Naive thymus-derived CD8-positive, alpha-beta T cell (primary cell): ENCODE results near the gene PDZRN3. TPM values are rescaled to one million over a fixed set of nuclear protein-coding genes. Genes with fewer than 3 reads are reported as not detected.
"Not testable (repeated sequence)": the region's sequence is repeated elsewhere in the genome, so short reads cannot be mapped to it uniquely, and the experiment has no call there.

ENCODE experiments used
- ATAC-seq, 2 donors: fragments of 150-1000 bp; cut with Tn5 transposase in 1 of 2; sonication (Bioruptor Pico), chemical (Tn5 transposase) in 1 of 2; 1 replicate in 1 of 2; 2 replicates in 1 of 2; pipeline ENCODE4 v1.10.0; 2021; ENCODE audit warnings: mild to moderate bottlenecking in 2 of 2, moderate library complexity in 2 of 2
- POLR2A ChIA-PET: fragments of 350-600 bp; sonication (Branson Sonifier 250); formaldehyde crosslinking; loops from one replicate; lab custom pipeline; 2021; ENCODE audit warnings: antibody characterized with exemption; lab: Charles Lee
- DNase-seq, 10 donors: peaks; one replicate each; pipeline versions ENCODE4 v3.0.0 to v3.0.0-alpha.2; 2020 to 2022
- H3K27ac Mint-ChIP-seq, 10 donors: one replicate each; pipeline ENCODE4 v1.8.0; 2020 to 2022; ENCODE audit warnings: mild to moderate bottlenecking in 10 of 10, mixed read lengths in 10 of 10, moderate library complexity in 4 of 10, inconsistent platforms in 1 of 10
- H3K27me3 Mint-ChIP-seq, 5 donors: one replicate each; pipeline ENCODE4 v1.8.0; 2021 to 2022; ENCODE audit warnings: mixed read lengths in 5 of 5
- H3K36me3 Mint-ChIP-seq, 3 donors: one replicate each; pipeline ENCODE4 v1.8.0; 2020 to 2022; ENCODE audit warnings: mixed read lengths in 3 of 3, mild to moderate bottlenecking in 2 of 3, inconsistent platforms in 1 of 3
- H3K4me1 Mint-ChIP-seq, 4 donors: one replicate each; pipeline ENCODE4 v1.8.0; 2021 to 2022; ENCODE audit warnings: mixed read lengths in 4 of 4
- H3K4me3 Mint-ChIP-seq, 10 donors: one replicate each; pipeline ENCODE4 v1.8.0; 2020 to 2022; ENCODE audit warnings: mild to moderate bottlenecking in 10 of 10, mixed read lengths in 10 of 10, moderate library complexity in 6 of 10, inconsistent platforms in 1 of 10
- H3K9me3 Mint-ChIP-seq, 9 donors: one replicate each; pipeline ENCODE4 v1.8.0; 2020 to 2022; ENCODE audit warnings: mixed read lengths in 9 of 9, mild to moderate bottlenecking in 3 of 9, inconsistent platforms in 1 of 9, moderate library complexity in 1 of 9
- polyA plus RNA-seq, 3 donors: library from polyadenylated mRNA; unstranded; fragments of 300-500 nt; fragmentation: Illumina TruSeq; gene quantifications; one replicate each; pipeline ENCODE4 v1.2.3, GENCODE V29; 2021
- total RNA-seq, 8 experiments: library from RNA in 2 of 8; stranded (reverse) in 2 of 8; gene quantifications; one replicate each; pipeline ENCODE4 v1.2.3 and lab custom pipeline; 2021 to 2026

The PDZRN3 gene
- total and polyA plus RNA-seq, 5 experiments from 2014 or later: not detected

DNA sequence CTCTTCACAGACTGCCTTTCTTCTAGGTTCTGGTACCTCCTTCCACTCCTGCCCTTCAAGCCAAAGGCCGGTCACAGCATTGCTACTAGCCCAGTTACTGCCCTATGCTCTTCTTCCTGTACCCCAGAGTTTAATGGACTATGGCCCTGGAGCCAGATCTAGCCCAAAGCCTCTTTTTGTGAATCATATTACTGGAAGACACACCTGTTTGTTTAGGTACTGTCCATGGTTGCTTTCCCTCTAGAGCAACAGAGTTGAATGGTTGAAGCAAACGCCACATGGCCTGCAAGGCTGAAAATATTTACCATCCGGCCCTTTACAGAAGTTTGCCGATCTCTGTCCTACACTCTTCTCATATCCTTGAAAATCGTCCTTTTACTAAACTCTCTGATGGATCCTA lies 47.0 kb downstream of the PDZRN3 start:
- Mint-ChIP-seq H3K36me3 (no peaks in the 10 kb centered on the region), H3K27ac (no peak overlapping the region), H3K4me1 (no peaks in the 10 kb centered on the region), H3K4me3 (no peak overlapping the region), H3K27me3 (peaks cover 0 to 25% (median 4%) of the 10 kb centered on the region in 5 donors), H3K9me3 (peaks cover 0 to 2% (median 0%) of the 10 kb centered on the region in 9 donors)
- no peak for ATAC-seq
- no peak for DNase-seq
- POLR2A ChIA-PET: no interaction called here

DNA sequence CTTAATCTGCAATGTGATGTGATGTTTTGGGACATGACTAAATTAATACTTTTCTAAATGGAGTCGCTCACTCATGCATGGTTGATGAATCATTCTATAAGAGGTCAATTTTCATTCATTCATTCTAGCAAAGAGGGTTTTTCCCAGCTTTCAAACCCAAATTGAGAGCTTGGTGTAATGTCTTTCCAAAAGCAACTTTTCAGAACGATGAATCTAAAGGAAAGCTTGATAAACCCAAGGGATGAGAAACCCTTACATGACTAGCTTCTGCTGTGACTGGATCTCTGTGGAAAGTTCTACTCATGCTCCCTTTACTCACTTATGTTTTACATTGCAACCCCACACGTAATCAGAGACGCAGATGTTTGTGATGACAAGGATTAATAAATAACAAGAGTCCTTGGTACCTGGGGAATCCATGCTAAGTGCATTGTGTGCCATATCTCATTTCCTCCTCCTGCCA lies 47.7 kb downstream of the PDZRN3 start:
- H3K4me3 Mint-ChIP-seq: no peak overlapping the region
- ATAC-seq: no peak
- peaks cover 1 to 31% (median 8%) of the 10 kb centered on the region in 5 donors for H3K27me3 Mint-ChIP-seq
- DNase-seq: no peak
- POLR2A ChIA-PET: no interaction called here
- no peaks in the 10 kb centered on the region for H3K36me3 Mint-ChIP-seq
- no peaks in the 10 kb centered on the region for H3K4me1 Mint-ChIP-seq
- H3K9me3 Mint-ChIP-seq: peaks cover 0 to 3% (median 0%) of the 10 kb centered on the region in 9 donors
- H3K27ac Mint-ChIP-seq: no peak overlapping the region

DNA sequence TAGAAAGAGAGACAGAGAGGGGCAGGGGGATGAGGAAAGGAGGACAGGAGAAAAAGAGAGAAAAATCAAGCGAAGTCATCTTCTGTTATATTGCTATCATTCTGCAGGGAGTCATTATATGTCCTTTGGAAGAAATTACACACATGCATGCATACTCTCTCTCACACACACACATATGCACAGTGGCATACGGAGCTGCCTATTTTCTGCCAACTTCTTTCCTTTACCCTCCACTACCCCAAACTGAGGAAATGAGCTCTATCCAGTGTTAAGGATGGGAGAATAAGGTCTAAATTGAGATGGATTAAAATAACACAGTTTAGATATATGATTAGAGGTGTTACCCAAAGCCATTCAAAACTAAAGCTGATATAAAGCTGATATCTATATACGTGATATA lies 48.8 kb downstream of the PDZRN3 start:
- H3K4me1 Mint-ChIP-seq: no peaks in the 10 kb centered on the region
- H3K9me3 Mint-ChIP-seq: peaks cover 0 to 3% (median 0%) of the 10 kb centered on the region in 9 donors
- ATAC-seq (no peak), DNase-seq (no peak)
- POLR2A ChIA-PET: no interaction called here
- H3K27me3 Mint-ChIP-seq: peaks cover 0 to 42% (median 16%) of the 10 kb centered on the region in 5 donors
- H3K4me3 Mint-ChIP-seq: no peak overlapping the region
- no peak overlapping the region for H3K27ac Mint-ChIP-seq
- H3K36me3 Mint-ChIP-seq: no peaks in the 10 kb centered on the region

DNA sequence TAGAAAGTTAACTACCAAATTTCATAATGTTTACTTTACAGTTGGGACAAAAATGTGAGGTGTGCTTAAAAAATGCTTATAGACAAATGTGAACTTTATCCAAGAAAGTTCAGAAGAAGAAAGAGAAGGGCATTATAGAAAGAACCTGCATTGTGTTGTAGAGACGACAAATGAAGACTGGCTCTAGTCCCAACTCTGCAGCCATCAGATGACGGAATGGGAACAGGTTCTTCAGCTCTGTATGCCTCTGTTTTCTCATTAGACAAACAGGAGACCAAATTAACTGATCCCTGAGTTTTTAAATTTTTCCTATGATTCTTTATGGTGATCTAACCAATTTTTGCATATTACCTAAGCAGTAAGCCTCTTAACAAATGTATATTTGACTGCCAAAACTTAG lies 49.2 kb downstream of the PDZRN3 start:
- ATAC-seq: no peak

DNA sequence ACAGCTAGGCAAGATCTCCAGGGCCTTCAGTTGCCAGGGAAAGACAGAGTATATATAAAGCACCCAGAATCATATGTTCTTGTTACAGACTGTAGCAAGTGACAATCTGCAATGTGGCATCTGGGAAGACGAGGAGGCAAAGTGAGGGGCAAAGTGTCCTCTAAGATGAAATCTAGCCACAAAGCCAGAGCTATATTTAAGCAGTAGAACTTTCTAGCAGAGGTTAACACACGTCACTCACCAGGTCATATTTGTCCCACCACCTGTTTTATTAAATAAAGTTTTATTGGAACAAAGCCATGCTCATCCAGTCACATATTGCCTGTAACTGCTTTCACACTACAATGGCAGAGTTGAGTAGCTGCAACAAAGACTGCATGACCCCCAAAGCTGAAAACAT lies 51.5 kb downstream of the PDZRN3 start:
- ATAC-seq: no peak
- DNase-seq: no peak
- POLR2A ChIA-PET: no interaction called here
- H3K4me1 Mint-ChIP-seq: no peaks in the 10 kb centered on the region
- H3K4me3 Mint-ChIP-seq: no peak overlapping the region
- H3K27ac Mint-ChIP-seq: no peak overlapping the region
- H3K36me3 Mint-ChIP-seq: no peaks in the 10 kb centered on the region
- H3K9me3 Mint-ChIP-seq: peaks cover 0 to 3% (median 0%) of the 10 kb centered on the region in 9 donors
- H3K27me3 Mint-ChIP-seq: peaks cover 7 to 63% (median 23%) of the 10 kb centered on the region in 5 donors

More for the DNA sequence above, 49.2 kb downstream of the PDZRN3 start:
- Mint-ChIP-seq H3K36me3 (no peaks in the 10 kb centered on the region), H3K27me3 (peaks cover 0 to 46% (median 20%) of the 10 kb centered on the region in 5 donors), H3K9me3 (peaks cover 0 to 3% (median 0%) of the 10 kb centered on the region in 9 donors), H3K4me3 (no peak overlapping the region), H3K27ac (no peak overlapping the region), H3K4me1 (no peaks in the 10 kb centered on the region)
- POLR2A ChIA-PET: no interaction called here
- no peak for DNase-seq

DNA sequence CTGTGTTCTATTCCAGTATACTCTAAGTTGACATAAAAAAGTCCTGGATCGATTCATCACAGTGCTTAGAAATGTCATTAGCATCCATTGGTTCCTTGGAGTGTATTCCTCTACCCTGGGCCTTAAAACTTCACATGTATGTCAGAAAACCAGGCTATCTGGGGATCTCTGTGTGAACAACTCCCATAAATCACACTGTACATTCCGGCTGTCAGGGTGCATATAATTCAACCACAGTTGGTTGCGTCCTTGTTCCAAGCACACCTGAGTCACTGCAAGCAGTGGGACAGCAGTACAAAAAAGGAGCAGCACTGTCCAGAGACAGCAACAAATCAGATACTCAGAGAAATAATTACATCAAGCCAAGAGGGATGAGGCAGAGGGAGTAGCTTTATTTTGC lies 52.4 kb downstream of the PDZRN3 start:
- H3K27ac Mint-ChIP-seq: no peak overlapping the region
- peaks cover 0 to 3% (median 0%) of the 10 kb centered on the region in 9 donors for H3K9me3 Mint-ChIP-seq
- no peak overlapping the region for H3K4me3 Mint-ChIP-seq
- no peaks in the 10 kb centered on the region for H3K4me1 Mint-ChIP-seq
- H3K27me3 Mint-ChIP-seq: peaks cover 7 to 63% (median 23%) of the 10 kb centered on the region in 5 donors
- ATAC-seq (no peak), DNase-seq (no peak)
- no peaks in the 10 kb centered on the region for H3K36me3 Mint-ChIP-seq
- POLR2A ChIA-PET: no interaction called here

DNA sequence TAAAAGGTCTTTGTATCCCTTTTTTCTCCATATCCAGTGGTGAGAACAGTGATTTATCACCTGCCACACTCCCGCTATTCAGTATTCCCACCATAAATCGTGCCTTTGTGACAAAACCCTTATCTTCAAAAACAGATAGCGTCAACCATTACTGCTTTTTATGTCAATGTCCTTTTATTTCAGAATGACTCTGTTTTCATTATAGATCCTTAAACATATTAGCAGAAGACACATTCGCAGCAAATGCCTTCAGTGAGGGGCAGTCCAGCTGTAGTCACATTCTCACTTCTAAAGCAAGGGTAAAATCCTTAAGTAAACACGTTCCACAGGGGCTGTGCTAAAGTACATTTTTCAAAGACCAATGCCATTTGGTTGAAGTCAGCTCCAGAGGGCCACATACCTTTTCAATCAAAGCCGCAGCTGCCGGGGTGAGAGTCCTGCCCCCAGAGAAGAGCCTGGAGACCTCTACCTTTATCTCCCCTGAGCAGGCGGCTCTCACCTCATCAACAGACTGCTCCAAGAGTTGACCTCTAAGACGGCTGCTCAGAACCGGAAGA lies 53.4 kb downstream of the PDZRN3 start:
- Mint-ChIP-seq H3K27ac (no peak overlapping the region), H3K4me1 (no peaks in the 10 kb centered on the region), H3K9me3 (peaks cover 0 to 3% (median 0%) of the 10 kb centered on the region in 9 donors)

DNA sequence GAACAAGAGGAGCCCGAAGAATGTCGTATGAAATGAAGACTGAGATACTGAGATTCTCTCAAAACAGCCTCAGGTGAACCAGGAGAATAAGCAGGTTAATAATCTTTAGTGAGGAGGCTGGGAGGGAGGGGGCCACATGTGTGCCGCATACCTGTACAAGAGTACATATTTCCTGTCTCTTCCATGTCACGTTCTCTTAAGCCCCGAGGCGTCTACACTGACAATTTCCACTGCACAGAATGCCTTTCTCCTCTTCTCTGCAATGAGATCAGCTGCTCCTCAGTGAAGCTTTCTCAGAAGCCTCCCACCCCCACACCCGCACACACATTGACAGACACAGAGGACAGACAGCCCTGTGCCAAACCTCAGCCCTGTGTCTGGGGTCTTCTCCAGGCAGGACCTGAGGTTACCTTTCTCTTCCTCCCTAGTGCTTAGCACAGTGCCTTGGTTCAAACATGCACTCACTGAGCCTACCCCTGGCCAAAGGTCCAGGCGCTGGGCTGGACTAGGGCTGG lies 55.4 kb downstream of the PDZRN3 start:
- POLR2A ChIA-PET: no interaction called here

More for the DNA sequence above, 53.4 kb downstream of the PDZRN3 start:
- no peak for ATAC-seq
- Mint-ChIP-seq H3K4me3 (no peak overlapping the region), H3K36me3 (no peaks in the 10 kb centered on the region), H3K27me3 (peaks cover 7 to 63% (median 23%) of the 10 kb centered on the region in 5 donors)
- DNase-seq: no peak
- POLR2A ChIA-PET: no interaction called here

DNA sequence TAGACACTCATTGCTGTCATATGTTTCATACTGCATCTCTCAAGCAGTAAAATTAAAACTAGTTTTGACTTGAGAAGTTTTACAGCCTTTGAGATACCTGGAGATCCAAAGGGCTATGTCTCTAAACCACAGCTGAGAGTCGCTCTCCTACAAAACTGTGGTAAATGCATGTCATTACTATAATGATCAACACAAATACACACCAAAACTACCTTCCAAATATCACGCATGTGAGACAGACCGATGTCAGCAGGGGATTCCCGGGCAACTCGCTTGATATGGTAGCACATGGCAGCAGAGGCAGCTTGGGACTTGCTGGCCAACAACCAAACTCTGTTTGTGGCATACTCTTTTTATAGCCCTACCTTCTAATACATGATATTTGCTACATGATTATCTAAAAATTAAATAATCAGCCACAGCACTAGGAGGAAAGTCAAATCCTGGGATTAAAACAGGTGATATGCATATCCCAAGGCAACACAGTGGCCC lies 56.3 kb downstream of the PDZRN3 start:
- POLR2A ChIA-PET: no interaction called here
- H3K9me3 Mint-ChIP-seq: peaks cover 0 to 3% (median 0%) of the 10 kb centered on the region in 9 donors
- no peaks in the 10 kb centered on the region for H3K36me3 Mint-ChIP-seq
- DNase-seq: no peak
- no peak overlapping the region for H3K27ac Mint-ChIP-seq
- no peak for ATAC-seq
- no peaks in the 10 kb centered on the region for H3K4me1 Mint-ChIP-seq
- peaks cover 7 to 57% (median 21%) of the 10 kb centered on the region in 5 donors for H3K27me3 Mint-ChIP-seq
- no peak overlapping the region for H3K4me3 Mint-ChIP-seq

More for the DNA sequence above, 55.4 kb downstream of the PDZRN3 start:
- Mint-ChIP-seq H3K27ac (no peak overlapping the region), H3K4me3 (no peak overlapping the region), H3K4me1 (no peaks in the 10 kb centered on the region), H3K9me3 (peaks cover 0 to 3% (median 0%) of the 10 kb centered on the region in 9 donors), H3K27me3 (peaks cover 7 to 58% (median 23%) of the 10 kb centered on the region in 5 donors), H3K36me3 (no peaks in the 10 kb centered on the region)
- DNase-seq (no peak), ATAC-seq (no peak)

DNA sequence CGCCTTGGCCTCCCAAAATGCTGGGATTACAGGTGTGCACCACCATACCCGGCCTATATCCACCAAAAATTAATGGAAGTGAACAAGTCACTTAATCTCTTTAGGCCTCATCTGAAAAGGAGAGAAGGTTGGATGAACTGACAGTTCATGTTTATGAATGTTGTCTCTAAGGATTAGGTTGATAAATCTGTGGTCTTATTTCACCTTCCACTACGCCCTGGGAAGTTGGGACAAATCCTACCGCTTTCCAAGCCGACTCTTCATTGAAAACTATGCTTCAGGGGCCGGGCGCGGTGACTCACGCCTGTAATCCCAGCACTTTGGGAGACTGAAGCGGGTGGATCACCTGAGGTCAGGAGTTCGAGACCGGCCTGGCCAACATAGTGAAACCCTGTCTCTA lies 59.4 kb downstream of the PDZRN3 start:
- H3K27me3 Mint-ChIP-seq: peaks cover 2 to 27% (median 14%) of the 10 kb centered on the region in 5 donors
- H3K4me3 Mint-ChIP-seq, POLR2A ChIA-PET, H3K36me3 Mint-ChIP-seq, H3K4me1 Mint-ChIP-seq, DNase-seq, H3K9me3 Mint-ChIP-seq, H3K27ac Mint-ChIP-seq, ATAC-seq: not testable (repeated sequence)

DNA sequence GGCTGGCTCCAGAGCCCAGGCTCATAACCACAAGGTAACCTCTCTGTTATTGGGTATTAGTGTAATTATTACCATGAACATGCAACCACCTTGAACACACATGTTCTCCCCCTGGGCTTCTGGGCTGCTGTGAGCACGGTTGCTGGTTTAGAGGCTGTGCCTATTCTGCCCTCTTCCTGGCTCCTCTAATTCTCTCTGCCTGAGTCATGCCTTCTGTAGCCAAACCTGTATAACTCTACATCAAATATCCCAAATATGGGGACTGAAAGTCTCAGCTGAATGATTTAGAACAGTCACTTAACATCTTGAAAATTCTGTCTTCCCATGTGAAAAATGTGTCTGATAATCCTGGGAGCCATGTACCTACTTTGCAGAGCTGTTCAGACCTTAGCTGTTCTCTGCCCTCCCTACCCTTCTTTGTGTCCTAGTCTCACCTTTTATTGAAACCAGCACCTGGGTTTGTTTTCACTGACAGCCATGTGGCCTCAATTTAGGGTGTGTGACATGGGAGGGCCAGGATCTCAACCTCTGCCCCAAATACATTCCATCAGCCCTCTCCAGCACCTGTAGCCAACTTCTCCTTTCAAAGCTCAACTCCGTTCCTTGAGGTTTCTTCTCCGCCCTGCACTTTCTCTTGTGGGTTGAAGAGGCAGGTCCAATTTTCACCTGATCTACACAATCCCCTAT lies 60.7 kb downstream of the PDZRN3 start:
- POLR2A ChIA-PET: no interaction called here
- ATAC-seq (no peak), DNase-seq (no peak)
- no peak overlapping the region for H3K4me3 Mint-ChIP-seq
- no peak overlapping the region for H3K27ac Mint-ChIP-seq
- peaks cover 0 to 14% (median 4%) of the 10 kb centered on the region in 5 donors for H3K27me3 Mint-ChIP-seq
- no peaks in the 10 kb centered on the region for H3K36me3 Mint-ChIP-seq
- H3K9me3 Mint-ChIP-seq: peaks cover 0 to 3% (median 0%) of the 10 kb centered on the region in 9 donors
- H3K4me1 Mint-ChIP-seq: no peaks in the 10 kb centered on the region

DNA sequence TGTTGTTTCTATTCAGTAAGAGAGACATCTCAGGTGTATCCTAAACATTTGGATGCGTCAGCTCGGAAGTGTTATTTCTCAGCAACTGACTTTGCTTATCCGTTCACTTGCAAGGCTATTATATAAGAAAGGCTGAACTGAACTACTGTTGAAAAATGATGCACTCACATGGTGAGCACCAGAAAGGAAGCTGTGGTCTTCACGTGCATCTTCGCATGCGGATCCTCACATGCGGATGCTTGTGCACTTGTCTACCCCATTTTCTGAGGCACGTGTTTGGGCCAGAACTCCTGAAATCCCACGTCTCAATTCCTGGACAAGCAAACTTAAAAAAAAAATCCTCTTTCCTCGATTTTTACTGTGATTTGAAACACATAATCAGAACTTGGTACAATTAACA lies 63.2 kb downstream of the PDZRN3 start:
- H3K9me3 Mint-ChIP-seq: no peaks in the 10 kb centered on the region
- POLR2A ChIA-PET: no interaction called here
- no peaks in the 10 kb centered on the region for H3K4me1 Mint-ChIP-seq
- no peaks in the 10 kb centered on the region for H3K36me3 Mint-ChIP-seq
- DNase-seq (no peak), ATAC-seq (no peak)
- no peak overlapping the region for H3K27ac Mint-ChIP-seq
- H3K4me3 Mint-ChIP-seq: no peak overlapping the region
- H3K27me3 Mint-ChIP-seq: peaks cover 0 to 14% (median 2%) of the 10 kb centered on the region in 5 donors

DNA sequence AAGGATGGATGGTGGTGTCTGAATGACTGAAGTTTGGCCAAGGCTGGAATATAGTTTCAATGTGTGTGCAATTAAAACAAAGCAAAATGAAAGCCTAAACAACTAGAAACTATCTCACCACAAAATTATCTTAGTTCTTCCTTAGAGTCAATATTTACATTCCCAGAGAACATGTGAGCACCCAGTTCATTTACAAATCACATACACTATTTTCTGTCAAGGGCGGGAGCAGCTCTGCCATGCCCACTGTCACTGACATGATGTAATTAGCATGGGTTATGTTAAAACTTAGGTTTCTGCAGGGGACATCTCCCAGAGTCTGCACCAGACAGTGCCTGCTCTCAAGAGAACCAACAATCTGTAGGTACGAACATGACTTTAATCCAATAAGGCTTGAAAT lies 65.0 kb downstream of the PDZRN3 start:
- no peaks in the 10 kb centered on the region for H3K9me3 Mint-ChIP-seq
- no peak overlapping the region for H3K27ac Mint-ChIP-seq

More for the DNA sequence above, 65.0 kb downstream of the PDZRN3 start:
- POLR2A ChIA-PET: no interaction called here
- H3K36me3 Mint-ChIP-seq: no peaks in the 10 kb centered on the region
- no peaks in the 10 kb centered on the region for H3K4me1 Mint-ChIP-seq
- H3K4me3 Mint-ChIP-seq: no peak overlapping the region
- ATAC-seq (no peak), DNase-seq (no peak)
- H3K27me3 Mint-ChIP-seq: peaks cover 0 to 10% (median 2%) of the 10 kb centered on the region in 5 donors
